ENCODE results near the gene LDB2. TPM values are rescaled to one million over a fixed set of nuclear protein-coding genes. Genes with fewer than 3 reads are reported as not detected.

LDB2 gene
- total RNA-seq, 3 donors from 2014 or later = 34.5 to 68.8 (median 36.5) TPM

DNA sequence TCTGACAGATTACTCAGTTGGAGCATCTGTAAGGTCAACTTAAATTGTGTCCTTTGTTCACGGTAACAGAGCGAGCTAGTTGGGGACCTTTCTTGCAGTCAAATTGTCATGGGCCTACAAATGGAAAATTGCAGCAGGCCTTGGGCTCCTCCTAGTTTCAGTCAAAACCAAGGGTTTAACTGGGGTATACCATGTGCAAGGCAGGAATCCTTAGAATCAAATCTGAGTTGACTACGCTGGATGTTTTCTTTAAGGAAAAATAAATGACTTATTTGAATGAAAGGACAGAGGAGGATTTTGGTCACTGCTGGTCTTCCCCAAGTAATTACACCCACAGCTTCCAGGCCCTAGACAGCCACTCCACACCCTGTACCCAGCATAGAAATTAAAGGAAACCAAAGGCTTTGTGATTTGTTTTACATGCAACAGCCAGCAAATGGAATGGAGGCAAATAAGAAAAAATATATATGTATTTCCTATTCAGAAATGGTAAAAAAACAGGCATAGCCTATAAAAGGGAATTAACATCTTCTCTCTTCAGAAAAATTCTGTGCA lies 307.1 kb downstream of the LDB2 start:
- no peaks in the 10 kb centered on the region for H3K9me3 ChIP-seq
- H3K4me3 ChIP-seq = no peak overlapping the region
- DNase-seq (ENCODE audit: low spot score in 2 of 2) = no peak
- H3K36me3 ChIP-seq = no peaks in the 10 kb centered on the region
- intact Hi-C loops (cut with DNase I; ENCODE audit: low total_unique reads) = no loop called here
- no peaks in the 10 kb centered on the region for H3K27me3 ChIP-seq
- no peak overlapping the region for H3K27ac ChIP-seq
- TF ChIP-seq, protein P1, sequence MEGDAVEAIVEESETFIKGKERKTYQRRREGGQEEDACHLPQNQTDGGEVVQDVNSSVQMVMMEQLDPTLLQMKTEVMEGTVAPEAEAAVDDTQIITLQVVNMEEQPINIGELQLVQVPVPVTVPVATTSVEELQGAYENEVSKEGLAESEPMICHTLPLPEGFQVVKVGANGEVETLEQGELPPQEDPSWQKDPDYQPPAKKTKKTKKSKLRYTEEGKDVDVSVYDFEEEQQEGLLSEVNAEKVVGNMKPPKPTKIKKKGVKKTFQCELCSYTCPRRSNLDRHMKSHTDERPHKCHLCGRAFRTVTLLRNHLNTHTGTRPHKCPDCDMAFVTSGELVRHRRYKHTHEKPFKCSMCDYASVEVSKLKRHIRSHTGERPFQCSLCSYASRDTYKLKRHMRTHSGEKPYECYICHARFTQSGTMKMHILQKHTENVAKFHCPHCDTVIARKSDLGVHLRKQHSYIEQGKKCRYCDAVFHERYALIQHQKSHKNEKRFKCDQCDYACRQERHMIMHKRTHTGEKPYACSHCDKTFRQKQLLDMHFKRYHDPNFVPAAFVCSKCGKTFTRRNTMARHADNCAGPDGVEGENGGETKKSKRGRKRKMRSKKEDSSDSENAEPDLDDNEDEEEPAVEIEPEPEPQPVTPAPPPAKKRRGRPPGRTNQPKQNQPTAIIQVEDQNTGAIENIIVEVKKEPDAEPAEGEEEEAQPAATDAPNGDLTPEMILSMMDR (IDR thresholded peaks at IDR 0.05) = no peak
- TF ChIP-seq POLR2A (IDR thresholded peaks at IDR 0.05) = no peak
- TF ChIP-seq POLR2AphosphoS5 (IDR thresholded peaks at IDR 0.05) = no peak
- no peaks in the 10 kb centered on the region for H3K4me1 ChIP-seq

DNA sequence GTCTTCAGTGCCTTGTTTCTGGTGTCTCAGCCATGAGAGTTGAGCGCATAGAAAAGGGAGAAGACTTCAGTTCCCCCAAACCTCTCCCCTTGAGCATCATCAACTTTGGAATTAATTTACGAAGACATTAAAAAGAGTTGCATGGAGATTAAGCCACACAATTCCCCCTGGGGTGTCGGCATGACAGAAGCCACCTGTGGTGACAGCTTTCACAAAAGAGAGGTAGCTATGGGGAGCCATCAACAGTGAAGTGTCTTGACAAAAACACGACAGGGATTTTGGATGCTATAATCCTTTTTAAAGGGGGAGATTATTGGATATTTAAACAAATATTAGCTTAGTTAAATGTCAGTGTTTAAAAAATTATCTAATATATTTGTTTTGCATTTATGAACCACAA lies 307.6 kb downstream of the LDB2 start:
- intact Hi-C loops (cut with DNase I; ENCODE audit: low total_unique reads) = no loop called here
- no peaks in the 10 kb centered on the region for H3K36me3 ChIP-seq
- H3K9me3 ChIP-seq = no peaks in the 10 kb centered on the region
- no peaks in the 10 kb centered on the region for H3K27me3 ChIP-seq
- no peaks in the 10 kb centered on the region for H3K4me1 ChIP-seq
- DNase-seq (ENCODE audit: low spot score in 2 of 2) = no peak
- TF ChIP-seq POLR2A (IDR thresholded peaks at IDR 0.05) (no peak), POLR2AphosphoS5 (IDR thresholded peaks at IDR 0.05) (no peak)
- TF ChIP-seq, protein P1 (IDR thresholded peaks at IDR 0.05) = no peak
- no peak overlapping the region for H3K27ac ChIP-seq
- no peak overlapping the region for H3K4me3 ChIP-seq

GRCh38 chr4:16588651-16589050 lies 309.8 kb downstream of the LDB2 start:
- Histone ChIP-seq H3K4me3 (no peak overlapping the region), H3K9me3 (no peaks in the 10 kb centered on the region), H3K36me3 (no peaks in the 10 kb centered on the region), H3K4me1 (no peaks in the 10 kb centered on the region), H3K27me3 (no peaks in the 10 kb centered on the region), H3K27ac (no peak overlapping the region)
- DNase-seq (ENCODE audit: low spot score in 2 of 2) = no peak
- intact Hi-C loops (cut with DNase I; ENCODE audit: low total_unique reads) = no loop called here
- no peak for TF ChIP-seq POLR2A (IDR thresholded peaks at IDR 0.05)
- no peak for TF ChIP-seq POLR2AphosphoS5 (IDR thresholded peaks at IDR 0.05)
- TF ChIP-seq, protein P1 (IDR thresholded peaks at IDR 0.05) = no peak

DNA sequence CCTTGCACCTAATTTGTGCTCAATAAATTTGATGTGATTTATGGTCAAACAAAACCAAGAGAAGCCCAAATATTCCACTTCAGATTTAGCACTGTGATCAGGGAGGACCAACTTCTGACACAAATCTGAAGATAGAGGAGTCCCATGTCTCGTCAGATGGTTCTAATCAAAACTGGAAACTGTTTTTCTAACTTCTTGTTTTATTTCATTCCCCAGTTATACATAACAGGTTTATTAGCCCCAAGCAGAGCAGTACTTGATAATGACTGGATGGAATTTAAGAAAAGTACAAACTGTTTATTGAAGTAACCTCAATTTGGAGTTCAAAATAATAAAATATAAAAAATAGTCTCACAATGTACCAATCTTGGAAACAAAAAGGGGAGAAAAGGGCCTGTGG lies 310.3 kb downstream of the LDB2 start:
- intact Hi-C loops (cut with DNase I; ENCODE audit: low total_unique reads) = no loop called here
- H3K27ac ChIP-seq = no peak overlapping the region

DNA sequence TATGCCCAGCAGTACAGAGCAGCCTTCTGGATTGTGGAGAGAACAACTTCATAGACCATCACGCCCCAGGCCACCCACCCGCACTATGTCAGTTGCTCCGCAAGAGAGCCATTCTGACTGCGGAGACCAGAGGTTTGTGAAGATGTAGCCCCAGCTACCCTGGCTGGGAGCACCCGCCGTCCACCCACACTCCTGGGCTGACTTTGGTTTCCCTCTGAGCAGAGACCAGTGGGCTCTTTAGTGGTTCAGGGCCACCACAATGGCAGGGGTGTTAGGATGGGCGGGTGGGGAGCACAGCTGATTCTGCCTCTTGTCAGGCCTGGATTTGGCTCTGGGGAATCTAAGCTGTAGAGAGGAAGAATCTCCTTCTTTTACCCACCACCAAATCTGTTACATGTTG lies 313.4 kb downstream of the LDB2 start:
- intact Hi-C loops (cut with DNase I; ENCODE audit: low total_unique reads) = no loop called here
- no peaks in the 10 kb centered on the region for H3K36me3 ChIP-seq
- TF ChIP-seq POLR2AphosphoS5 (IDR thresholded peaks at IDR 0.05) (no peak), POLR2A (IDR thresholded peaks at IDR 0.05) (no peak)
- TF ChIP-seq, protein P1 (IDR thresholded peaks at IDR 0.05) = no peak
- no peaks in the 10 kb centered on the region for H3K9me3 ChIP-seq
- DNase-seq (ENCODE audit: low spot score in 2 of 2) = no peak
- H3K27me3 ChIP-seq = no peaks in the 10 kb centered on the region
- H3K4me1 ChIP-seq = no peaks in the 10 kb centered on the region
- H3K27ac ChIP-seq = no peak overlapping the region
- H3K4me3 ChIP-seq = no peak overlapping the region

More for the DNA sequence above, 310.3 kb downstream of the LDB2 start:
- Histone ChIP-seq H3K9me3 (no peaks in the 10 kb centered on the region), H3K36me3 (no peaks in the 10 kb centered on the region), H3K27me3 (no peaks in the 10 kb centered on the region), H3K4me1 (no peaks in the 10 kb centered on the region), H3K4me3 (no peak overlapping the region)
- DNase-seq (ENCODE audit: low spot score in 2 of 2) = no peak
- TF ChIP-seq, protein P1 (IDR thresholded peaks at IDR 0.05) = no peak
- TF ChIP-seq POLR2AphosphoS5 (IDR thresholded peaks at IDR 0.05) = no peak
- TF ChIP-seq POLR2A (IDR thresholded peaks at IDR 0.05) = no peak

Measured in breast epithelium (tissue), 4 donors.